ENCODE measurements around the gene WDR26. TPM values are rescaled to one million over a fixed set of nuclear protein-coding genes. Genes with fewer than 3 reads are reported as not detected.
"Not testable (repeated sequence)": the region's sequence is repeated elsewhere in the genome, so short reads cannot be mapped to it uniquely, and the experiment has no call there.

The WDR26 gene
- total RNA-seq, 1 donor: 27.7 TPM

GRCh38 chr1:224353975-224354925 lies 80.3 kb downstream of the WDR26 start:
- DNase-seq (ENCODE audit: low read depth in 2 of 3, low spot score in 2 of 3): no peak

GRCh38 chr1:224352436-224353085 lies 82.0 kb downstream of the WDR26 start:
- not testable (repeated sequence) for DNase-seq (ENCODE audit: low read depth in 2 of 3, low spot score in 2 of 3)

- DNase-seq (ENCODE audit: low read depth in 2 of 3, low spot score in 2 of 3): not testable (repeated sequence)
Observed at GRCh38 chr1:224349716-224350115, 84.9 kb downstream of the WDR26 start.

GRCh38 chr1:224348137-224348536 lies 86.5 kb downstream of the WDR26 start:
- no peak for DNase-seq (ENCODE audit: low read depth in 2 of 3, low spot score in 2 of 3)

- peak in 1 of 3 donors; percentile 57 for DNase-seq (ENCODE audit: low read depth in 2 of 3, low spot score in 2 of 3)
Observed at GRCh38 chr1:224343679-224344078, 90.9 kb downstream of the WDR26 start.

GRCh38 chr1:224340453-224341384 lies 93.9 kb downstream of the WDR26 start:
- DNase-seq (ENCODE audit: low read depth in 2 of 3, low spot score in 2 of 3): peak in 1 of 3 donors; percentile 12

GRCh38 chr1:224339442-224340033 lies 95.1 kb downstream of the WDR26 start:
- no peak for DNase-seq (ENCODE audit: low read depth in 2 of 3, low spot score in 2 of 3)

GRCh38 chr1:224338150-224338838 lies 96.3 kb downstream of the WDR26 start:
- no peak for DNase-seq (ENCODE audit: low read depth in 2 of 3, low spot score in 2 of 3)

Small RNA genes within 50 kb of the gene (small RNA-seq; reads per million reads assigned to genes)
- 3.0 reads per million, percentile 79 among the genes with 10 or more reads in this experiment for gene MIR4742

Other genes starting within 250 kb of the WDR26 start
- gene NVL, start 104.6 kb downstream of the WDR26 start, total RNA-seq: 10.2 TPM
- gene CNIH4, start 77.9 kb downstream of the WDR26 start, total RNA-seq: 13.5 TPM
- gene CNIH3, start 181.5 kb upstream of the WDR26 start, total RNA-seq: 1.9 TPM

Data from hematopoietic multipotent progenitor cell (in vitro differentiated cells).